AG04450 (cell line): ENCODE data around the gene SART3. TPM values are rescaled to one million over a fixed set of nuclear protein-coding genes. Genes with fewer than 3 reads are reported as not detected.

Experiments used
- CTCF ChIA-PET: fragments of 300-600, 350-600 bp; formaldehyde crosslinking; extraction: SDS; loops from one replicate; lab custom pipeline; 2022; ENCODE audit warnings: antibody characterized with exemption, inconsistent platforms; lab: Charles Lee
- POLR2A ChIA-PET: fragments of 350-600 bp; formaldehyde crosslinking; extraction: SDS; loops from one replicate; lab custom pipeline; 2021; ENCODE audit warnings: antibody characterized with exemption, inconsistent platforms; lab: Yijun Ruan, JAX
- DNase-seq: peaks from one replicate; pipeline ENCODE4 v3.0.0-alpha.2; 2011; ENCODE audit warnings: low read depth, low spot score
- H3K27ac ChIP-seq: one replicate; pipeline ENCODE4 v1.5.1; 2012; ENCODE audit warnings: low read depth, low read length, control low read depth
- H3K27me3 ChIP-seq: one replicate; pipeline ENCODE4 v1.6.0; 2012; ENCODE audit warnings: low read length; ENCODE audit not compliant: control insufficient read depth, insufficient read depth
- H3K4me3 ChIP-seq: 2 replicates; pipeline ENCODE4 v1.5.1; 2011; ENCODE audit warnings: mild to moderate bottlenecking, low read depth, low read length, control low read depth
- H3K9me3 ChIP-seq: 2 replicates; pipeline ENCODE4 v1.5.1; 2012; ENCODE audit warnings: low read length; ENCODE audit not compliant: control insufficient read depth, insufficient read depth
- polyA plus RNA-seq: library from polyadenylated mRNA; depleted of rRNA; stranded (reverse); fragments of >200 nt; gene quantifications from 2 replicates; pipeline ENCODE4 v1.2.3, GENCODE V29; 2011
- TF ChIP-seq, protein P1 (sequence below): IDR thresholded peaks from 2 replicates; pipeline ENCODE4 v1.5.1; 2011; ENCODE audit warnings: low read depth, low read length, control low read depth, inconsistent platforms

The SART3 gene
- polyA plus RNA-seq, 1 experiment: 23.9 TPM

GRCh38 chr12:108584456-108585065 lies 23.6 kb upstream of the SART3 start:
- Histone ChIP-seq H3K9me3 (no peaks in the 10 kb centered on the region; the same call in 1 of the 2 replicates), H3K27me3 (peaks cover 2% of the 10 kb centered on the region), H3K27ac (no peak overlapping the region), H3K4me3 (no peak overlapping the region)
- ChIA-PET POLR2A (no interaction called here), CTCF (interaction anchor here (3.0 kb wide), 1 partner anchor 34 kb away, joined by 12 read pairs; no protein-coding TSS in a partner anchor)
- TF ChIP-seq, protein P1, sequence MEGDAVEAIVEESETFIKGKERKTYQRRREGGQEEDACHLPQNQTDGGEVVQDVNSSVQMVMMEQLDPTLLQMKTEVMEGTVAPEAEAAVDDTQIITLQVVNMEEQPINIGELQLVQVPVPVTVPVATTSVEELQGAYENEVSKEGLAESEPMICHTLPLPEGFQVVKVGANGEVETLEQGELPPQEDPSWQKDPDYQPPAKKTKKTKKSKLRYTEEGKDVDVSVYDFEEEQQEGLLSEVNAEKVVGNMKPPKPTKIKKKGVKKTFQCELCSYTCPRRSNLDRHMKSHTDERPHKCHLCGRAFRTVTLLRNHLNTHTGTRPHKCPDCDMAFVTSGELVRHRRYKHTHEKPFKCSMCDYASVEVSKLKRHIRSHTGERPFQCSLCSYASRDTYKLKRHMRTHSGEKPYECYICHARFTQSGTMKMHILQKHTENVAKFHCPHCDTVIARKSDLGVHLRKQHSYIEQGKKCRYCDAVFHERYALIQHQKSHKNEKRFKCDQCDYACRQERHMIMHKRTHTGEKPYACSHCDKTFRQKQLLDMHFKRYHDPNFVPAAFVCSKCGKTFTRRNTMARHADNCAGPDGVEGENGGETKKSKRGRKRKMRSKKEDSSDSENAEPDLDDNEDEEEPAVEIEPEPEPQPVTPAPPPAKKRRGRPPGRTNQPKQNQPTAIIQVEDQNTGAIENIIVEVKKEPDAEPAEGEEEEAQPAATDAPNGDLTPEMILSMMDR: no peak
- no peak for DNase-seq

- H3K9me3 ChIP-seq: no peaks in the 10 kb centered on the region; the same call in 1 of the 2 replicates
- ChIA-PET CTCF (interaction anchor here (3.0 kb wide), 1 partner anchor 34 kb away, joined by 12 read pairs; no protein-coding TSS in a partner anchor), POLR2A (interaction anchor here (0.5 to 1.0 kb wide), 2 partner anchors 22 to 829 kb away, joined by 3 read pairs; partner anchors contain the start of gene ISCU)
- TF ChIP-seq, protein P1: no peak
- H3K27ac ChIP-seq: no peak overlapping the region
- no peak for DNase-seq
- H3K27me3 ChIP-seq: peaks cover 2% of the 10 kb centered on the region
- no peak overlapping the region for H3K4me3 ChIP-seq
Measured at GRCh38 chr12:108583991-108584390, 23.0 kb upstream of the SART3 start.

- ChIA-PET POLR2A (interaction anchor here (0.5 to 1.0 kb wide), 2 partner anchors 21 to 828 kb away, joined by 3 read pairs; partner anchors contain the start of gene ISCU), CTCF (interaction anchor here (1.3 kb wide), 1 partner anchor 13 kb away, joined by 4 read pairs; no protein-coding TSS in a partner anchor)
- H3K27me3 ChIP-seq: peaks cover 2% of the 10 kb centered on the region
- no peak overlapping the region for H3K27ac ChIP-seq
- H3K4me3 ChIP-seq: no peak overlapping the region
- TF ChIP-seq, protein P1: no peak
- H3K9me3 ChIP-seq: no peaks in the 10 kb centered on the region; the same call in 1 of the 2 replicates
- no peak for DNase-seq
Measured at GRCh38 chr12:108582978-108583770, 22.2 kb upstream of the SART3 start.

GRCh38 chr12:108582509-108582908 lies 21.5 kb upstream of the SART3 start:
- DNase-seq: no peak
- CTCF ChIA-PET: interaction anchor here (1.3 kb wide), 1 partner anchor 12 kb away, joined by 4 read pairs; no protein-coding TSS in a partner anchor
- H3K4me3 ChIP-seq: no peak overlapping the region
- H3K27ac ChIP-seq: no peak overlapping the region
- H3K9me3 ChIP-seq: no peaks in the 10 kb centered on the region; the same call in 1 of the 2 replicates
- H3K27me3 ChIP-seq: peaks cover 2% of the 10 kb centered on the region
- TF ChIP-seq, protein P1: no peak
- POLR2A ChIA-PET: no interaction called here
